SJSA1 (cell line): ENCODE measurements around the gene RBM19. TPM values are rescaled to one million over a fixed set of nuclear protein-coding genes. Genes with fewer than 3 reads are reported as not detected.

Source experiments
- DNase-seq, 2 experiments: peaks; one replicate each; pipeline ENCODE4 v3.0.0-alpha.2; 2015 to 2020; ENCODE audit warnings: low spot score in 2 of 2, low read depth in 1 of 2
- H3K27ac ChIP-seq: fragments of 250-450 bp; sonication (Bioruptor Pico); 2 replicates; pipeline ENCODE4 v1.5.1; 2020; ENCODE audit warnings: mild to moderate bottlenecking, moderate library complexity
- H3K27me3 ChIP-seq: fragments of 250-450 bp; sonication (Bioruptor Pico); replicated peaks from 2 replicates; pipeline ENCODE4 v1.5.1; 2020; ENCODE audit warnings: mild to moderate bottlenecking, moderate library complexity
- H3K36me3 ChIP-seq: fragments of 250-450 bp; sonication (Bioruptor Pico); 2 replicates; pipeline ENCODE4 v1.5.1; 2020; ENCODE audit warnings: mild to moderate bottlenecking
- H3K4me1 ChIP-seq: fragments of 250-450 bp; sonication (Bioruptor Pico); replicated peaks from 2 replicates; pipeline ENCODE4 v1.6.1; 2021; ENCODE audit warnings: mild to moderate bottlenecking
- H3K4me3 ChIP-seq: fragments of 250-450 bp; sonication (Bioruptor Pico); 2 replicates; pipeline ENCODE4 v1.5.1; 2020; ENCODE audit warnings: mild to moderate bottlenecking
- H3K9me3 ChIP-seq: fragments of 250-450 bp; sonication (Bioruptor Pico); replicated peaks from 2 replicates; pipeline ENCODE4 v1.5.1; 2020; ENCODE audit warnings: mild to moderate bottlenecking
- total RNA-seq: library from RNA; depleted of rRNA; stranded (reverse); fragments of >200 nt; shearing (Covaris generic); gene quantifications from 2 replicates; pipeline ENCODE4 v1.2.3, GENCODE V29; 2014

RBM19 gene
- total RNA-seq, 1 experiment from 2014 or later: 433 TPM

- Histone ChIP-seq H3K9me3 (no peaks in the 10 kb centered on the region), H3K27me3 (no peaks in the 10 kb centered on the region), H3K4me1 (no peaks in the 10 kb centered on the region), H3K36me3 (no peaks in the 10 kb centered on the region), H3K4me3 (no peak overlapping the region), H3K27ac (no peak overlapping the region)
- DNase-seq: no peak
These were observed 168.6 kb downstream of the RBM19 start for GRCh38 chr12:113797535-113797868.

- Histone ChIP-seq H3K4me1 (no peaks in the 10 kb centered on the region), H3K36me3 (no peaks in the 10 kb centered on the region), H3K9me3 (no peaks in the 10 kb centered on the region), H3K4me3 (no peak overlapping the region), H3K27me3 (no peaks in the 10 kb centered on the region), H3K27ac (no peak overlapping the region)
- DNase-seq: no peak
These were observed 169.1 kb downstream of the RBM19 start for GRCh38 chr12:113796852-113797534.

GRCh38 chr12:113796066-113796827 is 169.9 kb downstream of the RBM19 start:
- DNase-seq: no peak
- no peak overlapping the region for H3K4me3 ChIP-seq
- no peak overlapping the region for H3K27ac ChIP-seq
- no peaks in the 10 kb centered on the region for H3K4me1 ChIP-seq
- no peaks in the 10 kb centered on the region for H3K36me3 ChIP-seq
- H3K9me3 ChIP-seq: no peaks in the 10 kb centered on the region
- no peaks in the 10 kb centered on the region for H3K27me3 ChIP-seq

GRCh38 chr12:113795445-113795844 is 170.7 kb downstream of the RBM19 start:
- no peaks in the 10 kb centered on the region for H3K9me3 ChIP-seq
- H3K27me3 ChIP-seq: no peaks in the 10 kb centered on the region
- no peak overlapping the region for H3K4me3 ChIP-seq
- no peaks in the 10 kb centered on the region for H3K4me1 ChIP-seq
- no peak overlapping the region for H3K27ac ChIP-seq
- no peak for DNase-seq
- no peaks in the 10 kb centered on the region for H3K36me3 ChIP-seq

- Histone ChIP-seq H3K4me3 (no peak overlapping the region), H3K27me3 (no peaks in the 10 kb centered on the region), H3K4me1 (no peaks in the 10 kb centered on the region), H3K9me3 (no peaks in the 10 kb centered on the region), H3K36me3 (no peaks in the 10 kb centered on the region), H3K27ac (no peak overlapping the region)
- no peak for DNase-seq
These were observed 171.4 kb downstream of the RBM19 start for GRCh38 chr12:113794774-113795173.

GRCh38 chr12:113793250-113793649 is 172.9 kb downstream of the RBM19 start:
- Histone ChIP-seq H3K27ac (no peak overlapping the region), H3K4me3 (no peak overlapping the region), H3K9me3 (no peaks in the 10 kb centered on the region), H3K27me3 (no peaks in the 10 kb centered on the region), H3K36me3 (no peaks in the 10 kb centered on the region), H3K4me1 (peaks cover 3% of the 10 kb centered on the region; the same call in 1 of the 2 replicates)
- no peak for DNase-seq

- no peaks in the 10 kb centered on the region for H3K9me3 ChIP-seq
- H3K36me3 ChIP-seq: no peaks in the 10 kb centered on the region
- H3K27me3 ChIP-seq: no peaks in the 10 kb centered on the region
- H3K4me3 ChIP-seq: no peak overlapping the region
- peaks cover 10% of the 10 kb centered on the region for H3K4me1 ChIP-seq
- H3K27ac ChIP-seq: no peak overlapping the region
- DNase-seq: no peak
These were observed 173.7 kb downstream of the RBM19 start for GRCh38 chr12:113792450-113792849.

GRCh38 chr12:113788020-113788856 is 177.9 kb downstream of the RBM19 start:
- peak; percentile 49 to 61 for DNase-seq
- peaks cover 18% of the 10 kb centered on the region for H3K4me1 ChIP-seq
- H3K9me3 ChIP-seq: no peaks in the 10 kb centered on the region
- H3K27ac ChIP-seq: no peak overlapping the region
- H3K27me3 ChIP-seq: no peaks in the 10 kb centered on the region
- no peak overlapping the region for H3K4me3 ChIP-seq
- no peaks in the 10 kb centered on the region for H3K36me3 ChIP-seq

GRCh38 chr12:113786107-113786506 is 180.0 kb downstream of the RBM19 start:
- H3K27ac ChIP-seq: no peak overlapping the region
- no peak overlapping the region for H3K4me3 ChIP-seq
- H3K9me3 ChIP-seq: no peaks in the 10 kb centered on the region
- peaks cover 32% of the 10 kb centered on the region for H3K4me1 ChIP-seq
- H3K36me3 ChIP-seq: no peaks in the 10 kb centered on the region
- no peak for DNase-seq
- no peaks in the 10 kb centered on the region for H3K27me3 ChIP-seq

- no peak overlapping the region for H3K4me3 ChIP-seq
- no peak for DNase-seq
These were observed 182.3 kb downstream of the RBM19 start for GRCh38 chr12:113783811-113784210.

GRCh38 chr12:113782873-113783272 is 183.3 kb downstream of the RBM19 start:
- Histone ChIP-seq H3K27me3 (no peaks in the 10 kb centered on the region), H3K4me1 (peaks cover 28% of the 10 kb centered on the region), H3K9me3 (no peaks in the 10 kb centered on the region), H3K27ac (no peak overlapping the region), H3K36me3 (no peaks in the 10 kb centered on the region), H3K4me3 (no peak overlapping the region)
- no peak for DNase-seq

More at GRCh38 chr12:113783811-113784210, 182.3 kb downstream of the RBM19 start:
- Histone ChIP-seq H3K27me3 (no peaks in the 10 kb centered on the region), H3K9me3 (no peaks in the 10 kb centered on the region), H3K36me3 (no peaks in the 10 kb centered on the region), H3K27ac (no peak overlapping the region), H3K4me1 (peaks cover 33% of the 10 kb centered on the region)

GRCh38 chr12:113781415-113782198 is 184.5 kb downstream of the RBM19 start:
- DNase-seq: peak in 1 of 2 experiments; percentile 51
- H3K9me3 ChIP-seq: no peaks in the 10 kb centered on the region

GRCh38 chr12:113779774-113780173 is 186.4 kb downstream of the RBM19 start:
- Histone ChIP-seq H3K27ac (no peak overlapping the region), H3K9me3 (no peaks in the 10 kb centered on the region), H3K27me3 (no peaks in the 10 kb centered on the region), H3K4me1 (peaks cover 16% of the 10 kb centered on the region), H3K36me3 (no peaks in the 10 kb centered on the region), H3K4me3 (no peak overlapping the region)
- no peak for DNase-seq

More at GRCh38 chr12:113781415-113782198, 184.5 kb downstream of the RBM19 start:
- H3K4me3 ChIP-seq: no peak overlapping the region
- no peaks in the 10 kb centered on the region for H3K36me3 ChIP-seq
- H3K4me1 ChIP-seq: peaks cover 16% of the 10 kb centered on the region
- no peaks in the 10 kb centered on the region for H3K27me3 ChIP-seq
- H3K27ac ChIP-seq: peak overlapping the region; percentile 40
